Mesothelial cell of epicardium (in vitro differentiated cells): ENCODE measurements around the gene THADA. TPM values are rescaled to one million over a fixed set of nuclear protein-coding genes. Genes with fewer than 3 reads are reported as not detected.
"Not testable (repeated sequence)": the region's sequence is repeated elsewhere in the genome, so short reads cannot be mapped to it uniquely, and the experiment has no call there.

Experiments used
- DNase-seq, 2 experiments: peaks; one replicate each; pipeline ENCODE4 v3.0.0; 2021; ENCODE audit warnings: low spot score in 2 of 2; ENCODE audit not compliant: unreplicated experiment in 2 of 2
- H3K27ac Mint-ChIP-seq: 2 replicates; pipeline ENCODE4 v1.8.0; 2021; ENCODE audit warnings: mixed read lengths
- H3K27me3 Mint-ChIP-seq: 2 replicates; pipeline ENCODE4 v1.8.0; 2021; ENCODE audit warnings: low read depth, mixed read lengths
- H3K36me3 Mint-ChIP-seq: 2 replicates; pipeline ENCODE4 v1.8.0; 2021; ENCODE audit warnings: mixed read lengths
- H3K4me1 Mint-ChIP-seq: 2 replicates; pipeline ENCODE4 v1.8.0; 2021; ENCODE audit warnings: mixed read lengths
- H3K4me3 Mint-ChIP-seq: 2 replicates; pipeline ENCODE4 v1.8.0; 2021; ENCODE audit warnings: mild to moderate bottlenecking, moderate library complexity, mixed read lengths
- H3K9me3 Mint-ChIP-seq: 2 replicates; pipeline ENCODE4 v1.8.0; 2021; ENCODE audit warnings: mixed read lengths
- total RNA-seq: library from RNA; stranded (reverse); gene quantifications from 3 replicates; pipeline ENCODE4 v1.2.1, GENCODE V29; 2021
- TF ChIP-seq, protein P1 (sequence below): fragments of 200-600 bp; sonication (generic); IDR thresholded peaks from one replicate; pipeline ENCODE4 v1.5.0; 2021; ENCODE audit warnings: antibody characterized with exemption; ENCODE audit not compliant: unreplicated experiment

The THADA gene
- total RNA-seq, 1 donor from 2014 or later, result 33.6 TPM

DNA sequence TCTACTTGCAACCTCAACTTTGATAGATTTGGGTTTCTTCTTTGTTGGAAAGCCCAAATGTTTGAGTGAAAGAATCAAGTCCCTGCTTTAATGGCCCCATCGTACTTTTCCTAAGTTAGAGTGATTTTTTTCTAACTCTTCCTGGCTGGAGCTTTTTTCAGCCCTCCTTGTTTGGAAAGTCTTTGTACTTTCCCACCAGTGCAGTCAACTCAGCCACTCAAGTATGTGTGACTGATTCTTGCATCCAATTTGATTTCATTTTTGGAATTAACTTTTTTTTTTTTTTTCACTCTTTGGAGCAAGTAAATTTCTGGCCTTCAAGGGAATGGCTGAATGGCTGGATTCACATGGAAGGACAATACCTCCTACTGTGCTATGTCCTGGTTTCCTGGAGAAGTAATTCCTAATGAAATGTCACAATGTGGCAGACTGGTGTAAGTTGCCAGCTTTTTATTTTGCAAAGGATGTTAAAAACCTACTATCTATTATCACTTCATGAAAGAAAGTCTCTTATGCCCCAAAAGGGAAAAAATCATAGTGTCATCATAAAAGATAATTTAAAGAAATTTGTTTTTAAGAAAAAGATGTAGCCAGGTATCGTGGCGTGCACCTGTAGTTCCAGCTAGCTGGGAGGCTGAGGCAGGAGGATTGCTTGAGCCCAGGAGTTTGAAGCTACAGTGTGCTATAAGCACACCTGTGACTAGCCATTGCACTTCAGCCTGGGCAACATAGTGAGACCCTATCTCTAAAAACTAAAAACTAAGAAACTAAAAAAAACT is 293.5 kb downstream of the THADA start:
- H3K4me1 Mint-ChIP-seq, result peaks cover 39% of the 10 kb centered on the region
- H3K27me3 Mint-ChIP-seq, result no peaks in the 10 kb centered on the region

DNA sequence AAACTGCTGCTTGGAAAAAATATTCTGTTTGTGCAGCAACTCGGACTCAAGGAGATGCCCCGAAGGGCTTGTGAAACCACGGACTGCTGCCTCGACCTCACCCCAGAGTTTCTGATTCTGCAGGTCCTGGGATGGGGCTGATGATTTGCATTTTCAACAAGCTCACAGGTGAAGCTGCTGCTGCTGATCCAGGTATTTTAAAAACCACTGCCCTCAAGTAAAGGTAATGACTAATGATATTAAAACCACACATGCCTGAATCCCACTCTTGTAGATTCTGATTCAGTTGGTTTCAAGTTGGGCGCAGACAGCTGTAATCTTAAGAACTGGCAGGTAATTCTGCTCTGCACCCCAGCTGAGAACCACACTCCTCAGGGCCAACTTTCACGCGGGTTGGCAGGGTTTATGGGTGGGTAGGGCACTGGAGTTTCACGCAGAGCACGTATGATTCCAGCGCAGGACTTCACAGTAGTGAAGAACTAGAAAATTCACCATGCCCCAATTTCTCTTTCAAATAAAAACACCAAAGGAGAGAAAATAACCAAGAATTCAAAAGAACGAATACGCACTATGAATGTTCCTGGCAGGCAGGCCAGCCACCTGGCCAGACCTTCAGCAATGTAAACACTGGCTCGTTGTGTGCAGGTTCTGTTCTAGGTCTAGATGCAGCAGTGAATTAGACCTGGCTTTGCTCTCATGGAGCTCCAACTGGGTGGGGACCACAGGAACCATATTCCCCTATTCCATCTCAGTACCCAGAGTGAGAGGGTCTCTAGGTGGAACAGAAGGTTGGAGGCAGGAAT is 294.9 kb downstream of the THADA start:
- H3K4me3 Mint-ChIP-seq, result no peak overlapping the region
- H3K4me1 Mint-ChIP-seq, result peaks cover 39% of the 10 kb centered on the region
- TF ChIP-seq, protein P1, sequence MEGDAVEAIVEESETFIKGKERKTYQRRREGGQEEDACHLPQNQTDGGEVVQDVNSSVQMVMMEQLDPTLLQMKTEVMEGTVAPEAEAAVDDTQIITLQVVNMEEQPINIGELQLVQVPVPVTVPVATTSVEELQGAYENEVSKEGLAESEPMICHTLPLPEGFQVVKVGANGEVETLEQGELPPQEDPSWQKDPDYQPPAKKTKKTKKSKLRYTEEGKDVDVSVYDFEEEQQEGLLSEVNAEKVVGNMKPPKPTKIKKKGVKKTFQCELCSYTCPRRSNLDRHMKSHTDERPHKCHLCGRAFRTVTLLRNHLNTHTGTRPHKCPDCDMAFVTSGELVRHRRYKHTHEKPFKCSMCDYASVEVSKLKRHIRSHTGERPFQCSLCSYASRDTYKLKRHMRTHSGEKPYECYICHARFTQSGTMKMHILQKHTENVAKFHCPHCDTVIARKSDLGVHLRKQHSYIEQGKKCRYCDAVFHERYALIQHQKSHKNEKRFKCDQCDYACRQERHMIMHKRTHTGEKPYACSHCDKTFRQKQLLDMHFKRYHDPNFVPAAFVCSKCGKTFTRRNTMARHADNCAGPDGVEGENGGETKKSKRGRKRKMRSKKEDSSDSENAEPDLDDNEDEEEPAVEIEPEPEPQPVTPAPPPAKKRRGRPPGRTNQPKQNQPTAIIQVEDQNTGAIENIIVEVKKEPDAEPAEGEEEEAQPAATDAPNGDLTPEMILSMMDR, result no peak
- peaks cover 4% of the 10 kb centered on the region for H3K36me3 Mint-ChIP-seq
- H3K27ac Mint-ChIP-seq, result peak overlapping the region; percentile 48
- no peaks in the 10 kb centered on the region for H3K9me3 Mint-ChIP-seq
- no peaks in the 10 kb centered on the region for H3K27me3 Mint-ChIP-seq
- DNase-seq, result no peak

More for the DNA sequence above, 293.5 kb downstream of the THADA start:
- no peak for DNase-seq
- Mint-ChIP-seq H3K4me3 (no peak overlapping the region), H3K27ac (no peak overlapping the region), H3K9me3 (no peaks in the 10 kb centered on the region), H3K36me3 (peaks cover 1% of the 10 kb centered on the region)
- TF ChIP-seq, protein P1, result no peak

DNA sequence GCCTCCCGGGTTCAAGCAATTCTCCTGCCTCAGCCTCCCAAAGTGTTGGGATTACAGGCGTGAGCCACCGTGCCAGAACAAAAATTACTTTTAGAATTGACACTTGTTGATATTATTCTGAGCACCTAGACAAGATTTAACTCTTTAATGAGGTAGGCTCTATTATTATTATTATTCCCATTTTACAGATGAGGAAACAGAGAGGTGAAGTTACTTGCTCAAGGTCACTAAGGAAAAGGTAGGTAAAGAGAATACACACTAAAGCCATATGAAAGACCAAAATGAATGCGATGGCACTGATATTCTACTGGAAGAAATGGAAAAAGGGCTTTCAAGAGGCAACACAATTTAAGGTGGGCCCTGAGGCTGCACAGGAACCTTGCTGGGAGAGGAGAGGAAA is 295.6 kb downstream of the THADA start:
- H3K36me3 Mint-ChIP-seq, result peaks cover 4% of the 10 kb centered on the region
- H3K27ac Mint-ChIP-seq, result no peak overlapping the region
- no peak overlapping the region for H3K4me3 Mint-ChIP-seq
- TF ChIP-seq, protein P1, result no peak
- H3K9me3 Mint-ChIP-seq, result no peaks in the 10 kb centered on the region
- H3K27me3 Mint-ChIP-seq, result no peaks in the 10 kb centered on the region
- no peak for DNase-seq
- peaks cover 32% of the 10 kb centered on the region for H3K4me1 Mint-ChIP-seq

DNA sequence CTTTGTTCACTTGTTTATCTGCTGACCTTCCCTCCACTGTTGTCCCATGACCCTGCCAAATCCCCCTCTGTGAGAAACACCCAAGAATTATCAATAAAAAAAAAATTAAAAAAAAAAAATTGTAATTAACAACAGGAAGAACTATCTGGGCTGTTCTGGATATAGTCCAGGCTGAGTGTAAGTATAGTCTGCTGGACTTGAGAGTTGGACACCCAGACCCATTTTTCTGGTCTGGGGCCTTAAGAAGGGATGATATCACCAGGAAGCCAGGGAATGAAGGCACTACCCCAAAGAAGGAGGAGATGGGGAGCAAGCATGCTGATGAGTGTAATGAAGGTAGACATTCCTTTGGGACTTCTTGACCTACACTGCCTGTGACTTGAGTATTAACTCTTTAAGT is 297.3 kb downstream of the THADA start:
- H3K4me1 Mint-ChIP-seq, result peaks cover 21% of the 10 kb centered on the region
- TF ChIP-seq, protein P1, result no peak
- no peak for DNase-seq
- peaks cover 6% of the 10 kb centered on the region for H3K36me3 Mint-ChIP-seq
- no peaks in the 10 kb centered on the region for H3K27me3 Mint-ChIP-seq
- no peak overlapping the region for H3K27ac Mint-ChIP-seq
- no peaks in the 10 kb centered on the region for H3K9me3 Mint-ChIP-seq
- no peak overlapping the region for H3K4me3 Mint-ChIP-seq

DNA sequence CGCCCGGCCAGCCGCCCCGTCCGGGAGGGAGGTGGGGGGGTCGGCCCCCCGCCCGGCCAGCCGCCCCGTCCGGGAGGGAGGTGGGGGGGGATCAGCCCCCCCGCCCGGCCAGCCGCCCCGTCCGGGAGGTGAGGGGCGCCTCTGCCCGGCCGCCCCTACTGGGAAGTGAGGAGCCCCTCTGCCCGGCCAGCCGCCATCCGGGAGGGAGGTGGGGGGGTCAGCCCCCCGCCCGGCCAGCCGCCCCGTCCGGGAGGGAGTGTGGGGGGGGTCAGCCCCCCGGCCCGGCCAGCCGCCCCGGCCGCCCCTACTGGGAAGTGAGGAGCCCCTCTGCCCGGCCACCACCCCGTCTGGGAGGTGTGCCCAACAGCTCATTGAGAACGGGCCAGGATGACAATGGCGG is 298.1 kb downstream of the THADA start:
- not testable (repeated sequence) for H3K27me3 Mint-ChIP-seq, H3K36me3 Mint-ChIP-seq, H3K4me3 Mint-ChIP-seq, H3K9me3 Mint-ChIP-seq, H3K27ac Mint-ChIP-seq, DNase-seq
- H3K4me1 Mint-ChIP-seq, result peaks cover 25% of the 10 kb centered on the region

DNA sequence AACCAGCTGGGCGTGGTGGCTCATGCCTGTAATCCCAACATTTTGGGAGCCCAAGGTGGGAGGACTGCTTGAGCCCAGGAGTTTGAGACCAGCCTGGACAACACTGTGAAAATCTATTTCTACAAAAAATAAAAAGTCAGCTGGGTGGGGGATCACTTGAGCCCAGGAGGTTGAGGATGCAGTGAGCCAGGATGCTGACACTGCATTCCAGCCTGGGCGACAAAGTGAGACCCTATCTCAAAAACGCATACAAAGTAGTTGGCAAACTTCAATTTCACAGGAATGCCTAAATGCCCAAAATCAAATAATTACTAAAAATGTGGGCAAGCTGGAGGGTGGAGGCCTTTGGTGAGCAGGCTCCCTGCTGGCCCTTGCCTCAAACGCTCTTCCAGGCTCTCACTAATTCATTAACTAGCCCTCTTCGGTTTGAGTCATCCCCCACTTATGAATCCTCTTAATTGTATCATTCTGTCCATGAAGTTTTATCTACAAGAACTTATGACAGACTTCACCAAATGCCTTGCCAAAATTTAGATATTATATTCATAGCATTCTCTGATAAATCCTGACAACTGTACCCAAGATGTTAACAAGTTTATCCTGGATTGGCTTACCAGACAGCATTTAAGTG is 300.8 kb downstream of the THADA start:
- peaks cover 7% of the 10 kb centered on the region for H3K4me1 Mint-ChIP-seq
- DNase-seq, result no peak
- H3K4me3 Mint-ChIP-seq, result no peak overlapping the region
- no peak overlapping the region for H3K27ac Mint-ChIP-seq
- H3K9me3 Mint-ChIP-seq, result no peaks in the 10 kb centered on the region
- H3K27me3 Mint-ChIP-seq, result no peaks in the 10 kb centered on the region
- TF ChIP-seq, protein P1, result no peak
- H3K36me3 Mint-ChIP-seq, result peaks cover 16% of the 10 kb centered on the region
